Posterior vena cava (tissue), 2 donors: ENCODE measurements around the gene MSLN. TPM values are rescaled to one million over a fixed set of nuclear protein-coding genes. Genes with fewer than 3 reads are reported as not detected.

ENCODE experiments used
- DNase-seq: peaks from one replicate; pipeline ENCODE4 v3.0.0-alpha.2; 2020; ENCODE audit warnings: low spot score
- intact Hi-C, 2 donors: fragments of 100-400 bp; cut with DNase I; formaldehyde crosslinking; loops; one replicate each; pipeline versions ENCODE4 v1.14.1 to v1.14.2; 2022 to 2023
- total RNA-seq, 2 donors: library from RNA; stranded (reverse); fragmentation: NEBNext Ultra II Directional; extraction: Animal tissue kit (Norgen Biotek cat#: 25700); gene quantifications; one replicate each; pipeline ENCODE4 v1.2.1, GENCODE V29; 2021
- donor health status: DM: yes; HTN: yes; CAD: no.
- donor health status: DM: yes; HTN: yes; CAD: no.

Gene MSLN
- total RNA-seq, 2 donors from 2014 or later = 0.29 to 0.37 TPM

DNA sequence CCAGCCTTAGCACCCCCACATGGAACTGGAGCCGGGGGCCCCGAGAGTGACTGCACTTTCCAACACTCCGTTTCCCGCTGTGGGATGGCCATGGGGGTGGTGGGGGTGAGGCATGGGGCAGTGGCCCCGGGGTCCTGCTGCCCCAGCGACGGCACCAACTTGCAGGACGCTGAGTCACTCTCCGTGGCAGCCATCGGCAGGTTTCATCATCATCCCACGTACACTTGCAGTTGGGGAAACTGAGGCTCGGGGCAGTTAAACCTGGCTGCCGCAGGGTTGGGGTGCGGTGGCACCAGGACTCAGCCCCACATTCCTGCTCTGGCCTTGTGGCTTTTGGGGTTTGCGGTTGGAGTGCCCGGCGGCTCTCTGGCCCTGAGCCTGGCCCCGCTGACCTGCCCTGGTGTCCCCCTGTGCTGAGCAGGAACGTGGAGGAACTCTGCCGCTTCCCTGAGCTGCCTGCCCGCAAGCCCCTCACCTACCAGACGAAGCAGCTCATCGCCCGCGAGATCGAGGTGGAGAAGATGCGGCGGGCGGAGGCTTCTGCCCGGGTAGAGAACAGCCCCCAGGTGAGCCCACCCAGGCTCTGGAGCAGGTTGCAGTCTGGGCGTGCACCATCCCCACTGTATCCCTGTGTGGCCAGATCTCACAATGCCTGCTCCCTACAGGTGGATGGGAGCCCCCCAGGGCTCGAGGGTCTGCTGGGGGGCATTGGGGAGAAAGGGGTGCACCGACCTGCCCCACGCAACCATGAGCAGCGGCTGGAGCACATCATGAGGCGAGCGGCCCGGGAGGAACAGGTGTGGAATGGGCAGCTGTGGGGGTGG lies 36.0 kb downstream of the MSLN start:
- no peak for DNase-seq
- intact Hi-C loops = no loop called here

DNA sequence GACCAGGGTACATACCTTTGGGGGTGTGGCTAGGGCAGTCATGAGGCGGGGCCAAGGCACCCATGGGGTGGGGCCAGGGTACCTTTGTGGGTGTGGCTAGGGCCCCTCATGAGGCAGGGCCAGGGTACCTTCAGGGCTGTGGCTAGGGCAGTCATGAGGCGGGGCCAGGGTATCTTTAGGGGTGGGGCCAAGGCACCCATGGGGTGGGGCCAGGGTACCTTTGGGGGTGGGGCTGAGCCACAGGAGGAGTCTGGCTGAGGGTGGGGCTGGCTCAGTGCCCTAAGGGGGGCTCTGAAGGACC lies 36.5 kb downstream of the MSLN start:
- intact Hi-C loops = no loop called here
- no peak for DNase-seq

DNA sequence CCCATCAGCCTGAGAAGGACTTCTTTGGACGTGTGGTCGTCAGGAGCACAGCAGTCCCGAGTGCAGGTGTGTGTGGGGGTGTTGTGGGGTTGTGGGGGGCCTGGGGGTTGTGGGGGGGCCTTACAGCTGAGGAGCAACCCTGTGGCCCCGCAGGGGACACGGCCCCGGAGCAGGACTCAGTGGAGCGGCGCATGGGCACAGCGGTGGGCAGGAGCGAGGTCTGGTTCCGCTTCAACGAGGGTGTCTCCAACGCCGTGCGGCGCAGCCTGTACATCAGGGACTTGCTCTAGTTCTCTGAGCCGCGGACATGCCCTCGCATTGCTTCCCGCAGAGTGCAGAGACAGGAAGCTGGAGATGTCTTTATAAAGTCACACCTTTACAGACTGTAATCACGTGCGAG lies 37.2 kb downstream of the MSLN start:
- intact Hi-C loops = no loop called here
- no peak for DNase-seq

DNA sequence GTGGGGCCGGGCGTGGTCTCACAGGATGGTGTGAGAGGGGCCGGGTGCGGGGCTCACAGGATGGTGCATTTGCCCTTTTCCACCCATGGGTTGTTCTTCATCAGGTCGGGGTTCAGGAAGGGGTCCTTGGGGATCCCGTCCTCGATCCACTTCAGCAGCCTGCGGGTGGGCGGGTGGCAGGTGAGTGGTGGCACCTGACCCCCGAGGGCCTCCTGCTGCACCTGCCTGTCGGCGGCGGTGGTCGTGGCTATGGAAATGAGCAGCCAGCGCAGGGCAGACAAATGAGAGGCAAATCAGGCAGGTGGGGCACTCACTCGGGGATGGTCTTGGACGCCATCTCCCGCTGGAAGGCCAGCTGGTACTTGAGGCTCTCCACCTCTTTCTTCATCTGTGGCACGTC lies 38.1 kb downstream of the MSLN start:
- intact Hi-C loops = no loop called here
- DNase-seq = no peak

DNA sequence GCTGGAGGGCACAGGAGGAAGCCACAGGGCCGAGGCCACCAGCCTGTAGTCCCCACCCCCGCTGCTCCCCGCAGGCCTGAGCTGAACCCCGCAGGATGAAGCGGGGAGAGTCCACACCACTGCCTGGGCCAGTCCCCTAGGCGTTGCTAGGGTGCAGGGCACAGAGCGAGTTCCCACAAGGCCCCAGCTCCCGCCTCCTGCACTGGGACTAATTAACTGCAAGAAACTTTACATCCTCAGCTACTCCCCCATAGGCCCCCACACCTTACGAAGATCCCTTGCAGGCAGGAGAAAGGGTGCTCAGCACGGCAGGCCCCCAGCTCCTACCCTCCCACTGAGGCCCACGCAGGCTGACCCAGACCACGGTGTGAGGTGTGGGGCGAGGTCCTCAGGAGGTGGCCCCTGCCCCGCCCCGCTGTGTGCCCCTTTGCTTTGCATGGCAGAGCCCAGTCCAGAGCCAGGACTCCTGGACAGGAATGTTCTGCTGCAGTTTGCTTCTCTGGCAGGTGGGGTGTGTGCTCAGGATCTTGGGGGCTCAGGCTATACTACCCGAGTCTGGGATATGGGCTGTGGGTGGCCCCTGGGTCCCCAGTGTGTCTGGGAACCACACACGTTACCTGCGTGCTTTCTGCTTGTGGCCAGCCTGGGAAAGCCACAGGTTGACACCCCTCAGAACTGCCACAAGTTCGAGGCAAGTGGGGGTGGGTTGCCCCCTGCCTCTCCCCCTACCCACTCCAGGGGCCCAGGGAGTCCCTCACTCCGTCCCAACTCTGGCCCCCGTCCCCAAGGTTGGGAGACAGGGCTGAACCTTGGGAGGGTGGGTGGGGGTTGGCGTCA lies 38.8 kb downstream of the MSLN start:
- intact Hi-C loops = no loop called here
- DNase-seq = no peak

DNA sequence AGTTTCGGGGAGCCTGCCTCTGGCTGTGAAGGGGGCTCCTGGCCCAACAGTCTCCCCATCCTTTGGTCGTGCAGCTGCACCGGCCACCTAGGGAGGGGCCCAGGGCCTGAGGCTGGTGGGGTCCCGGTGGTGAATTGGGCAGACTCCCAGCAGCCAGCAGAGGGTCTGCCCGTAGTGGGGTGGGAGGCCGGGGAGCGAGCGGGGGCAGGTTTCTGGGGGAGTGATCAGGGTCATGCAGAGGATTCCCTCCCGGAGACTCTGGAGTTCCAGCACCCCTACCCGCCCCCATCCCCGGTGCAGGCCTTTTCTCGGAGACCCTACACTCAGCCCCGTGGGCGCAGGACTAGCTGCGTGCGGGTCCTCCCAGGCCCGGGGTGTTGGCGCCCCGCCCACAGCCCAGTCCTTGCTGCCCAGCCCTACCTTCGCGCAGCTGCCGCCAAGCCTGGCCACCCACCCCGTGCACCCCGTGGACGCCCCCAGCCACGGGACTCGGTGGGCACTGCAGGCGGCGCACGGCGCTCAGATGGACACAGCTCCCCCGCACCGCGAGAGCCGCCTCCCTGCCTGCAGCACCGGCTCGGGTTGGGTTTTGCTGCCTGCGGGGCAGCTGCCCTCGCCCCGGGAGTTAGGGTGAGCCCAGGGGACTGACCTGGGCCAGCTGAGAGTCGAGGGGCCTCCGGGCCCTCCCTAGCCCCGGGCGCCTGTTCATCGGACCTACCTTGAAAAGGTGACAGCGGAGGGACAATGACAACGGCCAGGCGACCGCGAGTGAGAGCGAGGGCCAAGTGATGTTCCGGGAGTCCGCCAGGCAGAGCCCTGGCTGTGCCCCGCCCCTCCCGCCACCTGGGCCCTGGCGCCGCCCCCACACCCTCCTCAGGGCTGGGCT lies 39.7 kb downstream of the MSLN start, which contains the start of gene GNG13:
GNG13 (minus strand) TSS at position 787 of the 886 bp plus-strand sequence. CDS start 1,657 bp downstream, outside the sequence.
- intact Hi-C loops = no loop called here
- DNase-seq = no peak

DNA sequence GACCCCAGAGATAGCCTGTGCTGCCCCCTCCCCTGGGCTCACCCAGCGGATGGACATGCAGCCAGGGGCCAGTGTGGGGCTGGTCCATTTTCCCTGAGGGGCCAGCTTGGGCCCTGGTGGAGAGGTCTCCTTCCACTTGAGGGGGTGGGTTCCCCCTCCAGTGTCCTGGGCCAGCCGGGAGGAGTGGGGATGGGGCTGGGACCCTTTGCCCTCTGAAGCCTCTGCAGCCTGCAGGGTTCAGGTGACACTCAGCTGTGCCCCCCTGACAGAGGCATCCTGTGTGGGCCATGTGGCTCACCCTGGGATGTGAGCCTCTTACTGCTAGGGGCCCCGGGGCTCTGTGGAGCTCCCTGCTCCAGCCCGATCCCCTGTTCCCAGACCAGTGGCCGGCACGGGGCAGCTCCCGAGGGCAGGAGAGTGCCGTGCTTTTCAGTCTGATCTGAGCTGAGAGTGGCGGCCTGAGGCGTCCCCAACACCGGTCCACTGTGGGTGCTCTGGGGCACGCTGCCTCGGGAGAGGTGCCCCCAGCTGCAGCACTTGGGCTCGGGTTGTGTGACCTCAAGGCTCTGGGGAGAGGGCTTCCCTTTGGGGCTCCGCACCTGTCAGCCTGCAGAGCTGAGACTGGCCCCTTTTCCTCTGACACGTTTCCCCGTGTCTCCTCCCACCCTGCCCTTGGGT lies 40.4 kb downstream of the MSLN start:
- intact Hi-C loops = no loop called here
- DNase-seq = no peak

DNA sequence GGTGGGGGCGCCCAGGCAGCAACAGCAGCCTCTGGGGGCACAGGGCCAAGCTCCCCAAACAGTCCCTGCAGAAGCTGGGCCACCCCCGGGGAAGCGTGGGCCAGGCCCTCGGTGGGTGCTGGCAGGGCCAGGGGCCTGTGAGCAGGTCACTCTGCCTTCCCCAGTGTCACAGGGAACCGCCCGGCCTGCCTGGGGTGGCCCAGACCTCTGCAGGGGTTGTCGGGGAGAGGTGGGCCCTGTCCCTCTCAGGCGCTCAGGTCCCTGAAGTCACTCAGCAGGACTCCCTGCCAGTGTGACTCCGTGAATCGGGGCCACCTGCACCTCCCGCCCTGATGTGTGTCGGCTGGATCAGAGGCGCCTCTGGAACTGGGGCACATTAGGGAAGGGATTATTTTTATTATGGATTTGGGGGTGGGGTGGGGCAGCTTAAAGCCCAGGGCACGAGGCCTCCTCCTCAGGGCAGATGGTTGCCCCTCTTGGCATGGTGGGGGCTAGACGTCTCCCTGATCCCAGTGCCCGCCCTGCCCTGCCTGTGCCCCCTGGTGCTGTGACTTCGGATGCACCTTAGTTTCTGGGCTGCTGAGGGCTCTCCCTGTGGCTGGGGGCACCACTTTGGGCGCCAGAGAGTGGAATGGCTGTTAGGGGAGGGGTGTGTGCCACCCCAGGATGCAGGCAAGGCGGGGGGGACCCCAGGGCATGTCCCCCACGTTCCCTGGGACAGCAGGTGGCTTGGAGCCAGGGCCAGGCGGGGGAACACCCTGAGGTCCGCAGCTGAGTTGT lies 41.2 kb downstream of the MSLN start:
- DNase-seq = no peak
- intact Hi-C loops = no loop called here

DNA sequence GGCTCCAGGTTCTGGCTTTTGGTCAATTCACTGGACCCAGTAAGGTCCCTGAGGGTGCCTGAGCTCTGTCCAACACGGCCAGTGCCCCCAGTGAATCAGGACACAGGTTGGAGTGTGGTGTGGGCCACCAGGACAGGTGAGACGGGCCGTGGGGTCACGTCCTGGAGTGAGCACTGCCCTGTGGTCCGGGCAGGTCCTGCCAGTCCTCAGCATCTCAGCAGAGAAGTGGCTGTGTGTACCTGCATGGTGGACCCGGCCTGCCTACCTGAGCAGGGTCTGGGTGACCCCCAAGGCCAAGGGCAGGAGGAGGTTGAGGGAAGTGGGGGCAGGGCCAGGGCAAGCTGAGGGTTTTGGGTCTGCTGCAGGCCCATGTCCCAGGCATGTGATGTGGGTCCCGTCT lies 41.9 kb downstream of the MSLN start:
- intact Hi-C loops = no loop called here

DNA sequence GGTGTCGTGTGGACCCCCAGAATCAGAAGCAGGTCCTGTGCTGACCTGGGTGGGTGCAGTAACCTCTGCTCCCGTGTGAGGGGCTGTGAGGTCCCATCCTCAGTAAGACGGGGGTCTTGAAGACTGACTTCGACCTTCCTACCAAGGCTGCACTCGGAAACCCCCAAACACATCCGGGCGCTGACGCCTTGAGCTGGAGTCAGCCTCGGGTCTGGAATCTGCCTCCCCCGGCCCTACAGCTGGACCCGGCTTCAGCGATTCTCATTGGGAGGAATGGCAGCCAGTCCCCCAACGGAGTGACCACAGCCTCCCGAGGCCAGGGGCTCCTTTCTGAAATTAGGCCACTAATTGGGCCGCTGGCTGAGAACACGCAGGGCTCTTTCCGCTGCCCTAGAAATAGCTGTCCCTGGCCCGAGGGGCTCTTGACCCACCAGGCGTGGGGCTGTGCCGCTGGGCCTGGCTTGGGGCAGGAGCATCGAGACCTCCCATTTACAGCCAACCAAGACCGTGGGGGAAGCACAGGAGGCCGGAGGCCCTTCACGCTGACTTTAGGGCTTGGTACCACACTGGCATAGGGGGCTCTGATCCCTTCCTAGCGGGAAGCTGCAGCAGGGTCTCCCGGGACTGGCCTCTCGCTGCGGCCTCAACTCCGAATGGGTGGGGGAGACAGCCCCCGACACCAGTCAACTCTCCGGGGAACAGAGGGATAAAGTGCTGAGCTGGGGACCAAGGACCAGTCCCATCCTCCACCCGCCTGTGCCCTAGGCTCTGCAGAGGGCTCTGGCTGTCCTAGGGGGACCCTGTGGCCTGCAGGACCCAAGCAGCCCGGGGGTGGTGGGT lies 42.6 kb downstream of the MSLN start:
- DNase-seq = no peak
- intact Hi-C loops = no loop called here

More for the DNA sequence above, 41.9 kb downstream of the MSLN start:
- no peak for DNase-seq

DNA sequence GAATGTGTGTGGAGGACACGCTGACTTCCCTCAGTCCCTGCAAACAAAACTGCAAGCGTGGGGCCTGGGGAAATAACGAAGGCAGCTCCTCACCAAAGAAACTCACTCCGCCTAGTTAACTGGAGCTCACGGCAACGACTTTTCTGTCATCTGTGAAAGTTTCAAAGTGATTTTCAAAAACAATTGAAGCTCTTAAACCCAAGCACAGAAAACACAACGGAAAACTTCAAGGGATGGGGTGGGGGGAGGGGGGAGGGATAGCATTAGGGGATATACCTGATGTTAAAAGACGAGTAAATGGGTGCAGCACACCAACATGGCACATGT lies 43.2 kb downstream of the MSLN start:
- DNase-seq = no peak
- intact Hi-C loops = no loop called here

DNA sequence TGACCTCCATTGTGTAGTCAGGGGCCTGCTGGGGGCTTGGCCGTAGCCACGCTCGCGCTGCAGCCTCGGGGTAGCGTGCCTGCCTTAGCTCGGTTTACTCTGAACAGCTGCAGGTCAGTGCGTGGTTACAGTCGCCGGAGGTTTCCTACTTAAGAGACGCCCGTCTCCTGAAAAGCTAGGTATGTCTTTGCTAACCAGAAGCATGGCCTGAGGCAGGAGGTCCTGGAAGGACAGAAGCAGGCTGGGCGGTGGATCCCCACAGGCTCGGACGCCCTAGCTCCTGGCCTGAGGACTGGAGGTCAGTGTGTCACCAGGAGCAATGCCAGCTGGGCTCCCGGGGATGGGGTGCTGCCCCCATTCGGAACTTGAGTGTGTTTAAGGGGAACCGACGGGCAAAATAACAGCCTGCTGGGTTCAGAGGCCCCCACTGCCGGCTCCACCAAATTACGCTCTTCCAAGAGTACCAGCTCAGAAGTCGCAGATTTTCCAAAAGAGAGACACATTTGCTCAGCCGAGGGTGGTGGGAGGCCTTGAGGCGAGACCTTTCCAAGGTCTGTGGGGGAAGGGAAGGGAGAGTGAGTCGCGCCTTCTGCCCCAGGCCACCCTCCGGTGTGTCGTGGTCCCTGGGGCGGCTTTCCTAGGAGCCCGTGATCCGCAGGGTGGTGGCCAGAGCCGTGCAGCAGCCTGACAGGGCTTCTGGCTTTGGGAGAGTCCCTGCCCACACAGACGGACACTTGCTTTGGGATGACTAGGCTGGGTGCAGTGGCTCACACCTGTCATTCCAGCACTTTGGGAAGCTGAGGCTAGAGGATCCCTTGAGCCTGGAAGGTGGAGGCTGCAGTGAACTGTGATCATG lies 43.9 kb downstream of the MSLN start:
- intact Hi-C loops = no loop called here
- DNase-seq = no peak

DNA sequence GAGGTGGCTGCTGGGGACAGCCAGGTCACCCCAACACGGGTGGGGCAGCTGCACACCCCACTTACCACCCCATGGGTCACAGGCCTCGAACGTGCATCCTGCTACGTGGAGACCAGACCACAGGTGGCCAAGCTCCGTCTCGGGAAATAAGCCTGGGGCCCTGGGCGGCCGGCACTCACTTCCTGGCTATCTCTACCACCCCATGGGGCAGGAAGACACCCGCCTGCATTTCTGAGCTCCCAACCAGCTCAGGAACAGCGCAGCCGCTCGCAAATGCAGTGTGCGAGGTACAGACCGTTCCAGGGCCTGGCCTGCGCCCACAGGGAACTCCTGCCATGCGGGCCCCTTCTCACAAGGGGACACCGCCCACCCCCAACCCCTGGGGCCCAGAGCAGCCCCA lies 44.9 kb downstream of the MSLN start:
- DNase-seq = no peak
- intact Hi-C loops = no loop called here

DNA sequence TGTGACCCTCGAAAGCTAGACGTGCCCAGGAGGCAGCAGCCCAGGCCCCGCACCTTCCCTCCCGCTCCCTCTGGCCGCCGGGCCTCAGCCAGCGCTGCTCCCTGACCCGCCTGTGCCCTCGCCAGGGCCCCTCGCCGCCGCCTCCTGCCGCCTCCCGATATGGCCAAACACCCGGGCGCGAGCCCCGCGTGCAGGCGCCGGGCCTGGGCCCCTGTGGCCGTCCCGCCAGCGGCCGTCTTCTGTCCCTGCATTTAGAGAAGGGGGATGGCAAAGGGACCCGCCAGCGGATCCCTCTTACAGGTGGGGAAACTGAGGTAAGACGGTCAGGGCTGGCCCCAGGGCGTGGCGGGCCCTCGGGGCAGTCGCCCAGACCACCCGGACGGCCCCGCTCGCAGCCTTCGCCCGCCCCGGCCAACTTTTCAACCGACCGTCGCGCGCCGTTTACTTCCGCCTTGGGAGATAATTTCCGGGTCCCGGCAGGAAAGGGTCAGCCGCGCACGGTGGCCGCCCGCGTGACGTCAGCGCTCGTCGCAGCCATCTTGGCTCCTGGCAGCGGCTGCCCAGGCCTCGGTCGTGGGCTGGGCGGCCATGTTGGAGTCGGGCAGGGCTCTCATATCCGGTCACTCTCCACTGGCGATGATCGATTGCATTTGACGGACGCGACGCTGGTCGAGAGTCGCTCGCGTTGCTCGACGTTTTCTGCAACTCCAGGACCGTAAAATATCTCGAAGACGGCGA lies 47.0 kb downstream of the MSLN start:
- intact Hi-C loops = no loop called here
- DNase-seq = peak; percentile 99

DNA sequence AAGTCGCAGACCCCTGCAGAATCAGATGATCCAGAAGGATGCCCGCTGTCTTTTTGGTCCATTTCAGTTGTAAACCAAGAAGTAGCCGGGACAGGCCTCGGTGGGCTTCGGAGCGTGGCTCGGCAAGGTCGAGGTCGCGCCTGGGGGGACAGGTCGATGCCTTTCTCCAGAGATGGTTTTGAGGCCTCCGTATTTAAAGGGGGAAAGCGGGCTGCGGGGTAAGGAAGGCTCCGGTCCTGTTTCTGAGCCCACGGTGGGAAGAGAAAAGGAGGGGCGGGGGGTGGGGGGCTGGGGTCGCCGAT lies 47.5 kb downstream of the MSLN start:
- no peak for DNase-seq
- intact Hi-C loops = no loop called here

DNA sequence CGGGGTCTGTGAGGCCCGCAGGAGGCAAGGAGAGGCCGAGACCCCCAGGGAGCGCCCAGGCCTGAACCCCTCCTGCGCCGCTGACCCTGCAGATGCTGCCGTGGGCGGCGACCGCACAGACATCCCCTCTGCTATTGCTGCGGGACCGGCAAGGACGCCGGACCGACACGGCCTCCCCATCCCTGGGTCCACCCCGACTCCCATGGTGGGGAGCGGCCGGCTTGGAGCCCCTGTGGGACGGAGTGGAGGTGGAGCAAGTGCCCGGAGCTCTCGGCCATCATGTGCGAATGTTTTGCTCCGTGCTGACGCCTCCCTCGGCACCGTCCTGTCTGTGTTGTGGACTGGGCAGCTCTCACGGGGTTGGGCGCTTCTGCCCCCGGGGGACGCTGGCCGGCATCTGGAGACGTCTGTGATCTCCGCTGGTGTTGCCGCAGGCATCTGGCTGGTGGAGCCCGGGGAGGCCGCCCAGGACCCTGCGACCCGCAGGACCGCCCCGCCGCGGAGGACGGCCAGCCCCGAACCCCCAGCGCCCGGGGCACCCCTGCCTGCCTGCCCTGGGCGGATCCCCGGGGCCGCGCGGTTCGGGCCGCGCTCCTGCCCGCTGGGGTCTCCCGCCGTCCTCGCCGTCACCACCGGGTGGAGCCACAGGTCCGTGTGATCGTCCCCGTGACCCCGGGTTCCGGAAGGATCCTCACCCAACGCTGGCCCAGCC lies 52.8 kb downstream of the MSLN start:
- intact Hi-C loops = loop anchor here in 1 of 2 donors (10.0 kb wide), 1 partner anchor 241 kb away; no protein-coding TSS in a partner anchor
- DNase-seq = peak; percentile 80
